Esophagus squamous epithelium (tissue), 4 donors: ENCODE measurements around the gene GALNTL6.

ENCODE experiments used
- POLR2A ChIP-seq, 4 donors: fragments of 450-650 bp; IDR thresholded peaks; one replicate each; pipeline ENCODE4 v1.6.1; 2017; ENCODE audit warnings: antibody characterized with exemption in 4 of 4, mild to moderate bottlenecking in 4 of 4, moderate library complexity in 3 of 4
- TF ChIP-seq, protein P1 (sequence below), 6 experiments: fragments of 450-650 bp in 4 of 6; fragments of 200-600 bp in 2 of 6; sonication (generic) in 2 of 6; IDR thresholded peaks; one replicate each; pipeline ENCODE4 v1.5.1; 2016 to 2019; ENCODE audit warnings: antibody characterized with exemption in 6 of 6, mild to moderate bottlenecking in 4 of 6, moderate library complexity in 4 of 6

DNA sequence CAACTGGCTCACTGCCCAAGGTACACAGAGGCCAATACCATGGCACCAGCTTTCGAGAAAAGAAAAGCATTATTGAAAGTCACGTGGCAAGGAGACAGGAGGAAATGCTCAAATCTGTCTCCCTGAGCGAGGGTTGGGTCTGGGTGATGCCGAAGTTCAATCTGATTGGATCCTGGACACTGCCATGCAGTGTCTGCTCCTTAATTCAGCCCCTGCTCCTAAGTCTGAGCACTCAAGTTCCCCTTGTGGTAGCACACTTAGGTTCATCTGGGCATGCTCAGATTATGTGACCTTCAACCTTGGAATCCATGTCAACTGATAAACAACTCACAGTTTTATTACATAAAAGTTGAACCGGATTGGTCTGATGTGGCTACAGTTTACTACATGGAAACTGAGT, 842.9 kb downstream of the GALNTL6 start:
- TF ChIP-seq, protein P1, sequence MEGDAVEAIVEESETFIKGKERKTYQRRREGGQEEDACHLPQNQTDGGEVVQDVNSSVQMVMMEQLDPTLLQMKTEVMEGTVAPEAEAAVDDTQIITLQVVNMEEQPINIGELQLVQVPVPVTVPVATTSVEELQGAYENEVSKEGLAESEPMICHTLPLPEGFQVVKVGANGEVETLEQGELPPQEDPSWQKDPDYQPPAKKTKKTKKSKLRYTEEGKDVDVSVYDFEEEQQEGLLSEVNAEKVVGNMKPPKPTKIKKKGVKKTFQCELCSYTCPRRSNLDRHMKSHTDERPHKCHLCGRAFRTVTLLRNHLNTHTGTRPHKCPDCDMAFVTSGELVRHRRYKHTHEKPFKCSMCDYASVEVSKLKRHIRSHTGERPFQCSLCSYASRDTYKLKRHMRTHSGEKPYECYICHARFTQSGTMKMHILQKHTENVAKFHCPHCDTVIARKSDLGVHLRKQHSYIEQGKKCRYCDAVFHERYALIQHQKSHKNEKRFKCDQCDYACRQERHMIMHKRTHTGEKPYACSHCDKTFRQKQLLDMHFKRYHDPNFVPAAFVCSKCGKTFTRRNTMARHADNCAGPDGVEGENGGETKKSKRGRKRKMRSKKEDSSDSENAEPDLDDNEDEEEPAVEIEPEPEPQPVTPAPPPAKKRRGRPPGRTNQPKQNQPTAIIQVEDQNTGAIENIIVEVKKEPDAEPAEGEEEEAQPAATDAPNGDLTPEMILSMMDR (IDR thresholded peaks at IDR 0.05) = no peak
- no peak for TF ChIP-seq POLR2A (IDR thresholded peaks at IDR 0.05)
